Right hindlimb (tissue), 1 donor: Measurements from ENCODE around the gene CYB5B.
"Not testable (repeated sequence)": the region's sequence is repeated elsewhere in the genome, so short reads cannot be mapped to it uniquely, and the experiment has no call there.

Source experiments
- DNase-seq: peaks from one replicate; pipeline ENCODE4 v3.0.0-alpha.2; 2018

CYB5B gene

GRCh38 chr16:69410219-69410990 lies 14.0 kb upstream of the CYB5B start:
- no peak for DNase-seq

DNA sequence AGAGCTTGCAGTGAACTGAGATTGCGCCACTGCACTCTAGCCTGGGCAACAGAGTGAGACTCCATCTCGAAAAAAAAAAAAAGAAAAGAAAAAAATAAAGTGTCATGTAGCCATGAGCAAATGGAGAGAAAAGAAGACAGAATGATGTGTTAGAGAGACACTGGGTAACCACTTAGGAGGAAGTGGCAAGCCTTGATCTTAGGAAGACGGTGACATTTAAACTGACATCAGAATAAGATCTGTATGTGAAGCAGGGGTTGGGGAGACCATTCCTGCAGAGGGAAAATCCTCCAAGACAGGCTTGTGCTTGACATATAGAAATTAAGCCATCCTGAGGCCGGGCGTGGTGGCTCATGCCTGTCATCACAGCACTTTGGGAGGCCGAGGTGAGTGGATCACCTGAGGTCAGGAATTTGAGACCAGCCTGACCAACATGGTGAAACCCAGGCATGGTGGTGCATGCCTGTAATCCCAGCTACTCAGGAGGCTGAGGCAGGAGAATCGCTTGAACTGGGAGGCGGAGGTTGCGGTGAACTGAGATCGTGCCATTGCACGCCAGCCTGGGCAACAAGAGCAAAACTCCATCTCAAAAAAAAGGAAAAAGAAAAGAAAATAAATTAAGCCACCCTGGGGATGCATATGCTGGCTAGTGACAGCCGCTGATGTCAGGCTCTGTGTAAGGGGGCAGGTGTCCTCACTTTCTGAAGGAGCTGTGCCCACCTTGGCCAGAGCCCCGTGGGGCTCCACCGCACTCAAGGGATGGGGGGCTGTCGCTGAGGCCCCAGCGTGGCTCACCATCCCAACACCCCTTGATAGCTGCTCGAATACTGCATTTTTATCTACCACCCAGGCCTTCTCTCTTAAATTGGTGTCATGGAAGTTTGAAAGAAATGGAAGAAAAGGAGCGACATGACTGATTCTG lies 13.1 kb upstream of the CYB5B start:
- no peak for DNase-seq

- no peak for DNase-seq
Observed at GRCh38 chr16:69412287-69412686, 12.1 kb upstream of the CYB5B start.

DNA sequence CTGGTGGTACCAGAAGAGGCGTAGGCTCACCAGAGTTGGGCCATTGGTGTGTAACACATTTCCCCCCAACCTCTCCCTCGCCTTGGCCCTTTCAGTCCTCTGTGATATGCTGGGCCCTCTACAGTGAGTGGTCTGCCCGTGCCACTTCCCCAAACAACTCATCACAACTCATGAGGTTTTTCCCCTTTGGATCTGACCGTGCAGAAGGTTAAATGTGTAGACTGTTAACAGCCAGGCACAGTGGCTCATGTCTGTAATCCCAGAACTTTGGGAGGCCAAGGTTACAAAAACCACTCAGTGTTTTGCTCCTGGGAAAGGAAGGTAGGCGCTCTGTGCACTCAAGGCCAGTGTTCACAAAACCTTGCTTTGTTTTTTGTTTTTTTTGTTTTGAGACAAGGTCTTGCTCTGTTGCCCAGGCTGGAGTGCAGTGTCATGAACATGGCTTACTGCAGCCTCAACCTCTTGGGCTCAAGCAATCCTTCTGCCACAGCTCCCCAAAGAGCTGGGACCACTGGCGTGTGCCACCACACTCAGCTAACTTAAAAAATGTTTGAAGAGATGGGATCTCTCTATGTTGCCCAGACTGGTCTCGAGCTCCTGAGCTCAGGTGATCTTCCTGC lies 11.3 kb upstream of the CYB5B start:
- DNase-seq = no peak

DNA sequence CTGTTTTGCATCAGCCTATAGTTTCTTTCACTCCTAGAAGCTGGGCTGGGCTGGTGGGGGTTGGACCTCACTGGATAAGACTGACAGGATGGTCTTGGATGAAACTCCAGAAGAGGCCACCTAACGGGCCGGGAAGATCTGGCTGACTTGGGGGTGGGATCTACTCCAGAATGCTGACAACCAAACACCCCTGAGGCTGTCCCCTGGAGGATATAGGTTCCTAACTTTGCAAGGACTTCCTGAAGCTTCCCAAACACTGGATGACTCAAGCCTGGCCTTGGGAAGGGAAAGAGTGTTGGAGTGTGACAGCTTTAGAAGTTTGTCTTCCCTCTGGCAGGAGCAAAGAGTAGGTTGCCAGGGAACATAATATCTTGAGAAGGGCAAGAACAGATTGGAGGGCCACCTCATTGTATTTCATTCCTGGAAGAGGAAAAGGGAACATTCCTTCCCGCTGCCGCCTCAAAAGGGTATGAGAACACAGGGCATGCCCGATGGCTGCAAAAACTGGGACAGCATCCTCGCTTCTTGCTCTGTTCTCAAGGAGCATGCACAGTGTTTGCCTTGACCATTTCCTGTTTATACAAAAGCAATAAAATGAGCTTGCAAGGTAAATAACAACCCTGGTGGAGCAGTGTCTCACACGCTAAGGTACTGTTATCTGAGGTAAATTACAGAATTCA lies 6.8 kb upstream of the CYB5B start:
- DNase-seq = no peak

GRCh38 chr16:69419956-69420355 lies 4.5 kb upstream of the CYB5B start:
- DNase-seq = no peak

DNA sequence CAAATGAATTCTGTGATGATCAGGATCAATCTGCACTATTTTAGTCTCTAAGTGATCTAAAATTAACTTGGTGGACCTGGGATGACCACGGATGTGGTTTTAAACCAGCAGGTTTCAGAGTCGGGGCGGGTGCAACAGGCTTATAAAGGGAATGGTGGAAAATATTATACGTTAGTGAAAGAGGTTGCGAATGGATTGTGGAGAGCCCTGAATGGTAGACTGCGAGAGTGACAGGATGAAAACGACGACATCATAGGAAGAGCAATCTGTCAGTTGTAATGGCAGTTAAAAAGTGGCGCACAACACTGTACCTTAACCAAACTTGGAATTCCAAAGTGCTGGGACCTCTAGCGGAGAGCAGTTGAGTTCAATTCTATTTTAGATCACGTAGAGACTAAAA lies 1.2 kb upstream of the CYB5B start:
- no peak for DNase-seq

DNA sequence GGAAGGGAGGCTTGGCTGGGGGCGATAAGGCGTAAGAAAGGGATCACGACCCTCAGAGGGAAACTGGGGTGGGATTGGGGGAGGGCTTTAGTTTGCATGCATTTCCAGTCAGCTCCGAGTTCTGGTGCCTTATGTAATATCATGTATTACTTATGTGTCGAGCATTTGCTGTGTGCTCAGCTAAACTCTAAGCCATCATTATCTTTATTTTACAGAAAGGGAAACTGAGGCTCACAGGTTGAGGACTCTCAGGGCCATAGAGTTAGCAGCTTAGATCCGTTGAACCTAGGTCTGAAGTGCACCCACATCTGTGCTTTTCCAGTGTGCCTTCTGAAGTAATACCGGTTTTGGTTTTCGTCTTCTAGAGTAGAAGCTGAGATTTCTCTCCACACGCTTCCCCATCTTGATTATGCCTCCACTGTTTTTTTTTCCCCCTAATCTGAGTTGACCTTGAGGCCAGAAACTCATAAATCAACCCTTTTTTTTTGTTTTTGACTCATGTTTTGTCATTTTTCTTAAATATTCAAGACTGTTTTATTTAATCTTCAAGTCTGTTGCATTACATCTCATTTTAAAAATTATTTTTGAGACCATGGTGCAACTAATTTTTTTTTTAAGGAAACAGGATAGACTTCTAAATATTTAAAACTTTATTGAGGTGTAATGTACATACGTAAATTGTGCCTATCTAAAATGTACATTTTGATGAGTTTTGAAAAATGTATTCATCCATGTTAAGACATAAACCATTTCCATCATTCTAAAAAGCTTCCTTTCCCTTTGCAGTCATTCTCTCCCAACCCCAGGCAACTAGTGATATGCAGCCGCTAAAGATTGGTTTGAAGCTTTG lies 741 bp downstream of the CYB5B start:
- DNase-seq = no peak

DNA sequence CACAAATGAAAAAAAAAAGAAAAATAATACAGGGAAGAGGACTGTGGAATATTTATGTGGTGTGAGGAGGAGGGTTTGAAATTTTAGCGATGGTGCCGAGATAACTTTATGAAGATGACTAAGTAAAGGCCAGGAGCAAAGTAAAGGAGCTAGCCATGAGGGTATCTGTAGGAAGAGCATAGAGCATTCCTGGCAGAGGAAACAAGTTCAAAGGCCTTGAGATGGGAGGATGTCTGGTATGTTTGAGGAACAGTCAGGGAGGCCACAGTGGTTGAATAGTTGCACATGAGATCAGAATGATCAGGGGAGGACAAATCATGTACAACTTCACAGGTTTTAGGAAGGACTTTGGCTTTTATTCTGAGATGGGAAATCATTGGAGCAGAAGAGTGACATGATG lies 4.2 kb downstream of the CYB5B start:
- no peak for DNase-seq

- not testable (repeated sequence) for DNase-seq
Observed at GRCh38 chr16:69429058-69429640, 4.7 kb downstream of the CYB5B start.

GRCh38 chr16:69431948-69432468 lies 7.6 kb downstream of the CYB5B start:
- no peak for DNase-seq

- DNase-seq = no peak
Observed at GRCh38 chr16:69434066-69434465, 9.6 kb downstream of the CYB5B start.

DNA sequence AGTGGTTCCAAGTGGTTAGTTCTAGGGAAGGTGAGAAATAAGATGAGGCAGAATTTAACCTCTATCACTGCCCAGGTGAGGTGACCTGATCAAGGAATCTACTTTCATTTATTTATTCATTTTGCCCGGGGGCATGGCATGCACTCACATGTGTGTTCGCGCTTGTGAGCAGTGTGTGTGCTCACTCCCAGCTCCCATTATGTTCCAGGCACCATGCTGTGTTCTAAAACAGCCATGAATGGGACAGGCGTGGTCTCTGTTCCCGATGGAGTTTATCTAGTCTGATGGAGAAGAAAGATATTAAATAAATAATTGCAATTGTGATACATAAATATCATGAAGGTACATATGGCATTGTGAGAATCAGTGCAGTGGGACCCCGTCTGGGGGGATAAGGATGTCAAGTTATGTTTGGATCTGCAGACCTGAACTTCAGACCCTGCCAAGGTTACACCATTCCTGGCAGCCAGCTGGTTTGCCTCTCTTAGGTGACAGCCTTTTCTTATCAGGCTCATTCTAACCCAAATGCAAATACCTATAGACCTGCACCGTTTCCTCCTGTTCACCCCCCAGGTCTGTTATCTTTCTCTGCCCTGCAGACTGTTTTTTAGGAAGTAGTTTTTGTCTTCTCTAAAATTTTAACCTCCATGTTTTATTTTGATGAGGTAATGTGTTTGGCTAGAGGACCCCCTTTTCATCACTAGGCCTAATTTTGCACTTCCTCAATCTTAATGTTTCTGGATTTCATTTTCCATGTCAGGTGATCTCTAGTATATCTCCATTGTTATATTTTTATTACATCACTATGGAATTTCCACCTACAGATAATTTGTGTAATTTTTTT lies 11.8 kb downstream of the CYB5B start:
- no peak for DNase-seq

DNA sequence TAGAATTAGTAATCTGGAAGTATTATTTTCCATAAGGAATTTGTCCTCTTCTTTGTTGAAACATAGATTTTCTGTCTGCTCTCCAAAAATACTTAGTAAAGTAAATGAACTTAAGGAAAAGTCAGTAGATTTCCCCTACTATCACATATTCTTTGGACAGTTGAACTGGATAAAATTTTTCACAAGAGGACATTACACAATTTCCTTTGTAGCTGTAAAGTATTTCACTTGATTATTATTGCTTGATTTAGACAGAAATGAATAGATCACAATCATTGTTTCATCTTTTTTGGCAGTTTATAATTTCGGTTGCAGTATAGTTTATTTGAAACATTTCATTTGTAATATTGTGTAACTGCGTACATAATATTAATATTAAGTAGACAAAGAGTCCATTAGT lies 12.5 kb downstream of the CYB5B start:
- no peak for DNase-seq

GRCh38 chr16:69438465-69438864 lies 14.0 kb downstream of the CYB5B start:
- no peak for DNase-seq

DNA sequence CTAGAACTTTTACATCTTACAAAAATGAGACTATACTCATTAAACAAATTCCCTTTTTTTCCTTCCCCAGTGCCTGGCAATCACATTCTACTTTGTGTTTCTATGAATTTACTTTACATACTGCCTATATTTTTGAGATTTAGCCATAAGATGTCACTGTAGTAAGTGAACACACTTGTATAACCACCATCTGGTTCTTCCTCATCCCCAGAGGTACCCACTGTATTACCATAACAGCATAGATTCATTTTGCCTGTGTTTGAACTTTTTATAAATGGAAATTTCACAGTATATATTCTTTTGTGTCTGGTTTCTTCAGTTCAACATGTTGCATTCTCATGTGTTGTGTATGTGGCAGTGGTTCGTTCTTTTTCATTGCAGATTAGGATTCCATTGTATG lies 15.8 kb downstream of the CYB5B start:
- no peak for DNase-seq

GRCh38 chr16:69441030-69441429 lies 16.6 kb downstream of the CYB5B start:
- DNase-seq = not testable (repeated sequence)

DNA sequence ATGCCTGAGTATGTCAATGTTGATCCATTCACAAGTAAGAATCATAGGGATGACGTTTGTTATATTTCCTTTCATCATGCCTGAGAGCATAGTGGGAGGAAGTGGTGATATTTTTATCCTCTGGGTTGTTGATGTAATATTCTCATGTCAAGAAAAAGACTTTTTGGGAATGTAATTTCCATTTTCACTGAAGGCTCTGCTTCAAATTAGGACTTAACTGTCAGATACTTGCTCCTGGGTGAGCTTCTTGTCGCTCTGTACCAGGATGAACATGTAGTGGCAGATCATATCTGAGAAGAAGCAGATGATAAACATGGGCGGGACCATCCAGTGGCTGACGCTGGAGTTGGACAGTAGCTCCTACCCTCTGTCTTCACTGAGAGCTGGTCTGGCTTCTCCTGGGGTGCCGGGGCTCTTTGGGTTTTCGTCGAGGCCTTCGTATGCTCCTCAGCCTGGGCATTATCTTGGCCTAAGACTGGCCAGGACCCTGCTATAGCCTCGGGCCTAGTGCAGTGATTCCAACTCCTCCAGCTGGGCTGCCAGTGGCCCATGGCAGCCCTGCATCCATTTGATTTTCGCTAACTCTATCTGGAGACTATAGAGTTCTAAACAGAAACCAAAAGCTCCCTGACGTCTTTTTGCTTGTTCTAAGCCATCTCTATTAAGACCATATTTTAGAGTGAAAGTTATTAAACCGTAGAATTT lies 19.7 kb downstream of the CYB5B start:
- DNase-seq = no peak

GRCh38 chr16:69444873-69445517 lies 20.6 kb downstream of the CYB5B start:
- no peak for DNase-seq
